ENCODE measurements around the gene PIK3R3.

PIK3R3 gene

GRCh38 chr1:46008585-46008984, 123.8 kb downstream of the PIK3R3 start:
- no peaks in the 10 kb centered on the region for H3K27me3 ChIP-seq (ENCODE audit: low read length)
- no peaks in the 10 kb centered on the region for H3K9me2 ChIP-seq (replicated peaks; ENCODE audit: insufficient read depth, low read length)
- peaks cover 35% of the 10 kb centered on the region for H3K36me3 ChIP-seq (ENCODE audit: low read length)
- no peaks in the 10 kb centered on the region for H4K20me1 ChIP-seq (ENCODE audit: low read depth, low read length)
- H2AFZ ChIP-seq (ENCODE audit: low read depth, low read length, severe bottlenecking): no peak overlapping the region
- no peak overlapping the region for H3K27ac ChIP-seq (ENCODE audit: low read depth, low read length)
- TF ChIP-seq, protein P1, sequence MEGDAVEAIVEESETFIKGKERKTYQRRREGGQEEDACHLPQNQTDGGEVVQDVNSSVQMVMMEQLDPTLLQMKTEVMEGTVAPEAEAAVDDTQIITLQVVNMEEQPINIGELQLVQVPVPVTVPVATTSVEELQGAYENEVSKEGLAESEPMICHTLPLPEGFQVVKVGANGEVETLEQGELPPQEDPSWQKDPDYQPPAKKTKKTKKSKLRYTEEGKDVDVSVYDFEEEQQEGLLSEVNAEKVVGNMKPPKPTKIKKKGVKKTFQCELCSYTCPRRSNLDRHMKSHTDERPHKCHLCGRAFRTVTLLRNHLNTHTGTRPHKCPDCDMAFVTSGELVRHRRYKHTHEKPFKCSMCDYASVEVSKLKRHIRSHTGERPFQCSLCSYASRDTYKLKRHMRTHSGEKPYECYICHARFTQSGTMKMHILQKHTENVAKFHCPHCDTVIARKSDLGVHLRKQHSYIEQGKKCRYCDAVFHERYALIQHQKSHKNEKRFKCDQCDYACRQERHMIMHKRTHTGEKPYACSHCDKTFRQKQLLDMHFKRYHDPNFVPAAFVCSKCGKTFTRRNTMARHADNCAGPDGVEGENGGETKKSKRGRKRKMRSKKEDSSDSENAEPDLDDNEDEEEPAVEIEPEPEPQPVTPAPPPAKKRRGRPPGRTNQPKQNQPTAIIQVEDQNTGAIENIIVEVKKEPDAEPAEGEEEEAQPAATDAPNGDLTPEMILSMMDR (IDR thresholded peaks at IDR 0.05; ENCODE audit: insufficient read depth, low read length, poor library complexity, severe bottlenecking): no peak
- H3K9me3 ChIP-seq (ENCODE audit: insufficient read depth, low read length): no peaks in the 10 kb centered on the region
- H3K4me2 ChIP-seq (ENCODE audit: low read depth, low read length, poor library complexity, severe bottlenecking): no peak overlapping the region
- no peaks in the 10 kb centered on the region for H3F3A ChIP-seq (ENCODE audit: insufficient read depth)
- H3K79me2 ChIP-seq (ENCODE audit: insufficient read depth, low read length): no peaks in the 10 kb centered on the region
- no peak overlapping the region for H3K4me3 ChIP-seq (ENCODE audit: insufficient read depth, low read length, poor library complexity, severe bottlenecking)
- no peak overlapping the region for H3K9ac ChIP-seq (ENCODE audit: low read length)

DNA sequence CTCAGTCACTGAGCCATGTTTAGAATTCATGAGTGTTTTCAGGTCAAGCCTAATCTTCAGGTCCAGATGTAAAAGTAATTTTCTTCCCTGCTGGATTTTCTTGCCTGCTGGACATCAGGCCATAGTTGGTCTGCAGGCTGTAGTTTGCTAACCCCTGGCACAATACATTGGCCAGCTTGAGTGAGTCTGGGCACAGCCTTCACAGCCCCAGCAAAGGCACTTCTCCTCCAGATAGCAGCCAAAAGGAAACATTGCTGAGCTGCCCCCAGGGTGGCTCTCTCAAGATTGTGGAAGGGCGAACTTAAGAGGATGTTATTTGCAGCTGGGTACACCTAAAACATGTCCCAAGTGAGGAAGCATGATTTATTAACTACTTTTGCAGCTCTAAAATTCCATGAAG, 126.8 kb downstream of the PIK3R3 start:
- H3K9me3 ChIP-seq (ENCODE audit: insufficient read depth, low read length): no peaks in the 10 kb centered on the region
- H3K4me2 ChIP-seq (ENCODE audit: low read depth, low read length, poor library complexity, severe bottlenecking): no peak overlapping the region
- no peak overlapping the region for H2AFZ ChIP-seq (ENCODE audit: low read depth, low read length, severe bottlenecking)
- H3K4me3 ChIP-seq (ENCODE audit: insufficient read depth, low read length, poor library complexity, severe bottlenecking): no peak overlapping the region
- TF ChIP-seq, protein P1 (IDR thresholded peaks at IDR 0.05; ENCODE audit: insufficient read depth, low read length, poor library complexity, severe bottlenecking): no peak
- no peak for TF ChIP-seq EZH2phosphoT487 (conservative IDR thresholded peaks at IDR 0.05; ENCODE audit: low read length)
- no peaks in the 10 kb centered on the region for H3K27me3 ChIP-seq (ENCODE audit: low read length)
- H3F3A ChIP-seq (ENCODE audit: insufficient read depth): no peaks in the 10 kb centered on the region
- no peaks in the 10 kb centered on the region for H4K20me1 ChIP-seq (ENCODE audit: low read depth, low read length)
- no peaks in the 10 kb centered on the region for H3K9me2 ChIP-seq (replicated peaks; ENCODE audit: insufficient read depth, low read length)
- H3K36me3 ChIP-seq (ENCODE audit: low read length): peaks cover 11% of the 10 kb centered on the region
- no peaks in the 10 kb centered on the region for H3K79me2 ChIP-seq (ENCODE audit: insufficient read depth, low read length)
- no peak overlapping the region for H3K27ac ChIP-seq (ENCODE audit: low read depth, low read length)
- no peak overlapping the region for H3K9ac ChIP-seq (ENCODE audit: low read length)

DNA sequence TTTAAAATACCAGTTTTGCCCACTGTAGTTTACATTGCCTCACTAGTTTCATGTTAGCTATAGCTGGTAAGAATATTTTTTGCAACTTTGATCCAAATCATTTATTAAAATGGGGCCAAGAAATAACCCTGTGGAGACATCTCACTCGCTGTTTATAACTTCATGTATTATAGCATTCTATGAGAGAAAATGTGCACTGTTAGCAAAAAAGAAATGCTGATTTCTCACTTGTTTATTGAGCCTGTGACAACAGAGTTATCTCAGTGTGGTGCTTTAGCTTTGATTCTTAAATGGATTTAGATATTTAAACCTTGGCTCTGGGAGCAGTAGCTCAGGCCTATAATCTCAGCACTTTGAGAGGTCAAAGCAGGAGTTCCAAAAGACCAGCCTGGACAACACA, 127.9 kb downstream of the PIK3R3 start:
- Histone ChIP-seq H3K9me2 (replicated peaks; ENCODE audit: insufficient read depth, low read length) (no peaks in the 10 kb centered on the region), H3K36me3 (ENCODE audit: low read length) (peaks cover 9% of the 10 kb centered on the region), H3K79me2 (ENCODE audit: insufficient read depth, low read length) (no peaks in the 10 kb centered on the region), H3K4me2 (ENCODE audit: low read depth, low read length, poor library complexity, severe bottlenecking) (no peak overlapping the region), H3F3A (ENCODE audit: insufficient read depth) (no peaks in the 10 kb centered on the region), H3K27ac (ENCODE audit: low read depth, low read length) (no peak overlapping the region), H3K4me3 (ENCODE audit: insufficient read depth, low read length, poor library complexity, severe bottlenecking) (no peak overlapping the region), H2AFZ (ENCODE audit: low read depth, low read length, severe bottlenecking) (no peak overlapping the region), H4K20me1 (ENCODE audit: low read depth, low read length) (no peaks in the 10 kb centered on the region), H3K9ac (ENCODE audit: low read length) (no peak overlapping the region), H3K9me3 (ENCODE audit: insufficient read depth, low read length) (no peaks in the 10 kb centered on the region), H3K27me3 (ENCODE audit: low read length) (no peaks in the 10 kb centered on the region)
- TF ChIP-seq, protein P1 (IDR thresholded peaks at IDR 0.05; ENCODE audit: insufficient read depth, low read length, poor library complexity, severe bottlenecking): no peak
- TF ChIP-seq EZH2phosphoT487 (conservative IDR thresholded peaks at IDR 0.05; ENCODE audit: low read length): no peak

DNA sequence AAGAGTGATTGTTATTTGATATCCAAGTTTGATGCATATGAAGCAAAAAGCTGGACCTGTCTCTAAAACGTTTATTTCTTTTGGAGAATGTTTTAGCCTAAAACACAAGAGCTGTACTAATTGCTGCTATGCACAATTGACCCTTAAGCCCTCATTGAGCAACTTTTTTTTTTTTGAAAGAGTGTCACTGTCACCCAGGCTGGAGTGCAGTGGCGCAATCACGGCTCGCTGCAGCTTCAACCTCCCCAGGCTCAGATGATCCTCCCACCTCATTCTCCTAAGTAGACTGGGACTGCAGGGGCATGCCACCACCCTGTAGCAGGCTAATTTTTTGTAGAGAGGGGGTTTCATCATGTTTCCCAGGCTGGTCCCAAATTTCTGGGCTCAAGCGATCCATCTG, 129.1 kb downstream of the PIK3R3 start:
- Histone ChIP-seq H4K20me1 (ENCODE audit: low read depth, low read length) (no peaks in the 10 kb centered on the region), H3K36me3 (ENCODE audit: low read length) (peaks cover 9% of the 10 kb centered on the region), H3K4me3 (ENCODE audit: insufficient read depth, low read length, poor library complexity, severe bottlenecking) (no peak overlapping the region), H2AFZ (ENCODE audit: low read depth, low read length, severe bottlenecking) (no peak overlapping the region), H3K4me2 (ENCODE audit: low read depth, low read length, poor library complexity, severe bottlenecking) (no peak overlapping the region), H3K27ac (ENCODE audit: low read depth, low read length) (no peak overlapping the region), H3K27me3 (ENCODE audit: low read length) (no peaks in the 10 kb centered on the region), H3K9me2 (replicated peaks; ENCODE audit: insufficient read depth, low read length) (no peaks in the 10 kb centered on the region), H3K9me3 (ENCODE audit: insufficient read depth, low read length) (no peaks in the 10 kb centered on the region), H3F3A (ENCODE audit: insufficient read depth) (no peaks in the 10 kb centered on the region), H3K79me2 (ENCODE audit: insufficient read depth, low read length) (no peaks in the 10 kb centered on the region), H3K9ac (ENCODE audit: low read length) (no peak overlapping the region)
- TF ChIP-seq, protein P1 (IDR thresholded peaks at IDR 0.05; ENCODE audit: insufficient read depth, low read length, poor library complexity, severe bottlenecking): no peak
